Activated B cell treated with CpG ODN at 0.5 μM for 24 hours (primary cell): ENCODE data around the gene CDK7. TPM values are rescaled to one million over a fixed set of nuclear protein-coding genes. Genes with fewer than 3 reads are reported as not detected.
"Not testable (repeated sequence)": the region's sequence is repeated elsewhere in the genome, so short reads cannot be mapped to it uniquely, and the experiment has no call there.

Source experiments
- ATAC-seq: fragments of 200-7000 bp; cut with Tn5 transposase; one replicate; pipeline ENCODE4 v1.10.0; 2021; ENCODE audit warnings: low read depth, mild to moderate bottlenecking, moderate library complexity
- CTCF ChIA-PET: fragments of 350-600 bp; sonication (Branson Sonifier 250); formaldehyde crosslinking; loops from one replicate; lab custom pipeline; 2021; ENCODE audit warnings: antibody characterized with exemption; lab: Charles Lee
- POLR2A ChIA-PET: fragments of 350-600 bp; sonication (Branson Sonifier 250); formaldehyde crosslinking; loops from one replicate; lab custom pipeline; 2021; ENCODE audit warnings: antibody characterized with exemption; lab: Charles Lee
- DNase-seq: peaks from one replicate; pipeline ENCODE4 v3.0.0; 2022
- H3K27ac Mint-ChIP-seq: one replicate; pipeline ENCODE4 v1.8.0; 2020; ENCODE audit warnings: mixed read lengths
- H3K27me3 Mint-ChIP-seq: one replicate; pipeline ENCODE4 v1.8.0; 2021; ENCODE audit warnings: mixed read lengths
- H3K36me3 Mint-ChIP-seq: one replicate; pipeline ENCODE4 v1.8.0; 2021; ENCODE audit warnings: low read depth, mixed read lengths
- H3K4me1 Mint-ChIP-seq: one replicate; pipeline ENCODE4 v1.8.0; 2021; ENCODE audit warnings: mixed read lengths
- H3K4me3 Mint-ChIP-seq: one replicate; pipeline ENCODE4 v1.8.0; 2020; ENCODE audit warnings: mild to moderate bottlenecking, mixed read lengths
- H3K9me3 Mint-ChIP-seq: one replicate; pipeline ENCODE4 v1.8.0; 2020; ENCODE audit warnings: mixed read lengths
- intact Hi-C: fragments of 100-400 bp; cut with micrococcal nuclease; formaldehyde crosslinking; loops from one replicate; pipeline ENCODE4 v1.15.1; 2024
- total RNA-seq: library from RNA; stranded (reverse); gene quantifications from 2 replicates; pipeline ENCODE4 v1.2.3, GENCODE V29; 2022
- TF ChIP-seq, protein P1 (sequence below): fragments of 200-600 bp; IDR thresholded peaks from one replicate; pipeline ENCODE4 v1.8.0; 2022; ENCODE audit warnings: antibody characterized with exemption, mild to moderate bottlenecking

Gene CDK7
- total RNA-seq, 1 donor from 2014 or later, result 33.5 TPM

DNA sequence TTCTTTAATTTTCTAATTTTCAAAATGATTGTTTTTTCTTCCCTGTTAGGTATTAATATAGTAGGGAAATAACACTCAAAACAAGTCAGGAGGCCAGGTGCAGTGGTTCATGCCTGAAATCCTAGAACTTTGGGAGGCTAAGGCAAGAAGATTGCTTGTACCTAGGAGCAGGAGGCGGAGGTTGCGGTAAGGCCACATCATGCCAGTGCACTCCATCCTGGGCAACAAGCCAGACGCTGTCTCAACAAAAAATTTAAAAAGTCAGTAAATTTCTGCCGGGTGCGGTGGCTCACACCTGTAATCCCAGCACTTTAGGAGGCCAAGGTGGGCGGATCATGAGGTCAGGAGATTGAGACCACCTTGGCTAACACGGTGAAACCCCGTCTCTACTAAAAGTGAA is 10.2 kb upstream of the CDK7 start:
- no peak overlapping the region for H3K4me3 Mint-ChIP-seq
- H3K27me3 Mint-ChIP-seq, result no peaks in the 10 kb centered on the region
- ATAC-seq (no peak), DNase-seq (no peak)
- H3K4me1 Mint-ChIP-seq, result peaks cover 2% of the 10 kb centered on the region
- ChIA-PET POLR2A (no interaction called here), CTCF (no interaction called here)
- no peaks in the 10 kb centered on the region for H3K9me3 Mint-ChIP-seq
- intact Hi-C loops, result no loop called here
- TF ChIP-seq, protein P1, sequence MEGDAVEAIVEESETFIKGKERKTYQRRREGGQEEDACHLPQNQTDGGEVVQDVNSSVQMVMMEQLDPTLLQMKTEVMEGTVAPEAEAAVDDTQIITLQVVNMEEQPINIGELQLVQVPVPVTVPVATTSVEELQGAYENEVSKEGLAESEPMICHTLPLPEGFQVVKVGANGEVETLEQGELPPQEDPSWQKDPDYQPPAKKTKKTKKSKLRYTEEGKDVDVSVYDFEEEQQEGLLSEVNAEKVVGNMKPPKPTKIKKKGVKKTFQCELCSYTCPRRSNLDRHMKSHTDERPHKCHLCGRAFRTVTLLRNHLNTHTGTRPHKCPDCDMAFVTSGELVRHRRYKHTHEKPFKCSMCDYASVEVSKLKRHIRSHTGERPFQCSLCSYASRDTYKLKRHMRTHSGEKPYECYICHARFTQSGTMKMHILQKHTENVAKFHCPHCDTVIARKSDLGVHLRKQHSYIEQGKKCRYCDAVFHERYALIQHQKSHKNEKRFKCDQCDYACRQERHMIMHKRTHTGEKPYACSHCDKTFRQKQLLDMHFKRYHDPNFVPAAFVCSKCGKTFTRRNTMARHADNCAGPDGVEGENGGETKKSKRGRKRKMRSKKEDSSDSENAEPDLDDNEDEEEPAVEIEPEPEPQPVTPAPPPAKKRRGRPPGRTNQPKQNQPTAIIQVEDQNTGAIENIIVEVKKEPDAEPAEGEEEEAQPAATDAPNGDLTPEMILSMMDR, result no peak
- H3K27ac Mint-ChIP-seq, result no peak overlapping the region
- H3K36me3 Mint-ChIP-seq, result peaks cover 30% of the 10 kb centered on the region

DNA sequence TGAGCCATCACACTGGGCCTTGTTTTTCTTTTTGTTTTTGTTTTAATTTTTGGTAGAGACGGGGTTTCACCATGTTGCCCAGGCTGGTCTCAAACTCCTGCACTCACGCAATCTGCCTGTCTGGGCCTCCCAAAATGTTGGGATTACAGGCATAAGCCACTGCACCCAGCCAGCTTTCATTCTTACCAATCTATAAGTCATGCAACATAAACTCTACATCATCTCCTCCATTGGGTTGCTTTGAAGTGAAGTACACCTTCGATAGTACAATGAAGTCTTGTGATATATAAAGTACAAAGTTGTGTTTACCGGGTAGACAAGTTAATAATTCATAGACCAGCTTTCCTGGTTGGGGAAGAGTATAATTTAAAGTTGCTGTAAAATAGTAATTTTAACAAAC is 8.8 kb upstream of the CDK7 start:
- TF ChIP-seq, protein P1, result no peak
- POLR2A ChIA-PET, result no interaction called here
- ATAC-seq, result no peak
- CTCF ChIA-PET, result no interaction called here
- Mint-ChIP-seq H3K4me3 (no peak overlapping the region), H3K27ac (no peak overlapping the region), H3K27me3 (no peaks in the 10 kb centered on the region), H3K9me3 (no peaks in the 10 kb centered on the region), H3K4me1 (peaks cover 2% of the 10 kb centered on the region), H3K36me3 (peaks cover 33% of the 10 kb centered on the region)
- no peak for DNase-seq
- intact Hi-C loops, result no loop called here

DNA sequence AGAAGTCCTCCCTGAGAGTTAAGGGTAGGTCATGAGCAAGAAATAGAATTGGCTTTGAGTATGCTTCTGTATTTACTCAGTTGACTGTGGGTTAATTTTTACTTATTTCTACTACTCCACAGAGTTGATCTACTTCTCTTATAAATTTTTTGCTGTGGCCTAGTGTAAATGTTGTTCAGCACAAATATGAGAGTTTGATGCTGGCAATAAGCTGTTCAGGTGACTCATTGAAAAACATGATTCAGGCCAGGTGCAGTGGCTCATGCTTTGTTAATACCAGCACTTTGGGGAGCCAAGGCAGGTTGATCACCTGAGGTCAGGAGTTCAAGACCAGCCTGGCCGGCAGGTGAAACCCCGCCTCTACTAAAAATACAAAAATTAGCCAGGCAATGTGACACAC is 4.5 kb upstream of the CDK7 start:
- intact Hi-C loops, result no loop called here
- TF ChIP-seq, protein P1, result no peak
- no peak for DNase-seq
- peaks cover 29% of the 10 kb centered on the region for H3K36me3 Mint-ChIP-seq
- no peak for ATAC-seq
- ChIA-PET POLR2A (no interaction called here), CTCF (no interaction called here)
- H3K9me3 Mint-ChIP-seq, result no peaks in the 10 kb centered on the region
- H3K27me3 Mint-ChIP-seq, result no peaks in the 10 kb centered on the region
- H3K27ac Mint-ChIP-seq, result no peak overlapping the region
- H3K4me3 Mint-ChIP-seq, result no peak overlapping the region
- H3K4me1 Mint-ChIP-seq, result peaks cover 4% of the 10 kb centered on the region

DNA sequence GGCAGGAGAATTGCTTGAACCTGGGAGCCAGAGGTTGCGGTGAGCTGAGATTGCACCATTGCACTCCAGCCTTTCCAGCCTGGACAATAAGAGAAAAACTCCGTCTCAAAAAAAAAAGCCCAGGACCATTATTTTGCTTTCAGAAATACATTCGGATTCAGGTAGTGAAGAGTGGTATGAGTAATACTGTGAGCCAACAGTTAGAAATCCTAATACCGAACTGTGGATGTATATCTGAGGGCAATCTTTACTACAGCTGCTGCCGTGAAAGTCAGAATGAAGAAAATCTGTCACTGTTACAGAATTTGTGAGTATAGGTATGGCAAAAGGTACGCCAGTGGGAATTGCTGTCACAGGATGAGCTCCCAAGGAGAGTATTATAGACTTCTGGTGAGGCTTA is 3.4 kb upstream of the CDK7 start:
- H3K27ac Mint-ChIP-seq, result no peak overlapping the region
- H3K27me3 Mint-ChIP-seq, result no peaks in the 10 kb centered on the region
- no peak overlapping the region for H3K4me3 Mint-ChIP-seq
- H3K4me1 Mint-ChIP-seq, result peaks cover 15% of the 10 kb centered on the region
- H3K36me3 Mint-ChIP-seq, result peaks cover 25% of the 10 kb centered on the region
- CTCF ChIA-PET, result no interaction called here
- POLR2A ChIA-PET, result no interaction called here
- ATAC-seq (no peak), DNase-seq (no peak)
- TF ChIP-seq, protein P1, result no peak
- H3K9me3 Mint-ChIP-seq, result no peaks in the 10 kb centered on the region
- intact Hi-C loops, result no loop called here

DNA sequence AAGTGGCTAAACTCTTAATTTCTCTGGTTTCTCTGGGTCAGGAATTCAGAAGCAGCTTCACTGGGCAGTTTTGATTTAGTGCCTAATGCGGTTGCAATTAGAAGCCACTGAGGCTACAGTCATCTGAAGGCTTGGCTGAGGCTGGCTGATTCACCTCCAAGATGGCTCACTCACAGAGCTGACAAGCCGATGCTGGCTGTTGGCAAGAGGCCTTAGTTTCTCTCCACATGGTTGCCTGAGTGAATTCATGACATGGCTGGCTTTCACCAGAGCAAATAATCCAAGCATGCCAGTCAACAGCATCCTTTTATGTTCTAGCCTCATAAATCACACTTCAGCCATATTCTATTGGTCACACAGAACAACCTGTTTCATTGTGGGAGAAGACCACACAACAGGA is 2.8 kb upstream of the CDK7 start:
- H3K36me3 Mint-ChIP-seq, result peaks cover 27% of the 10 kb centered on the region
- ChIA-PET POLR2A (no interaction called here), CTCF (no interaction called here)
- TF ChIP-seq, protein P1, result no peak
- H3K27ac Mint-ChIP-seq, result no peak overlapping the region
- peaks cover 17% of the 10 kb centered on the region for H3K4me1 Mint-ChIP-seq
- DNase-seq (no peak), ATAC-seq (no peak)
- no peak overlapping the region for H3K4me3 Mint-ChIP-seq
- H3K27me3 Mint-ChIP-seq, result no peaks in the 10 kb centered on the region
- intact Hi-C loops, result no loop called here
- H3K9me3 Mint-ChIP-seq, result no peaks in the 10 kb centered on the region

DNA sequence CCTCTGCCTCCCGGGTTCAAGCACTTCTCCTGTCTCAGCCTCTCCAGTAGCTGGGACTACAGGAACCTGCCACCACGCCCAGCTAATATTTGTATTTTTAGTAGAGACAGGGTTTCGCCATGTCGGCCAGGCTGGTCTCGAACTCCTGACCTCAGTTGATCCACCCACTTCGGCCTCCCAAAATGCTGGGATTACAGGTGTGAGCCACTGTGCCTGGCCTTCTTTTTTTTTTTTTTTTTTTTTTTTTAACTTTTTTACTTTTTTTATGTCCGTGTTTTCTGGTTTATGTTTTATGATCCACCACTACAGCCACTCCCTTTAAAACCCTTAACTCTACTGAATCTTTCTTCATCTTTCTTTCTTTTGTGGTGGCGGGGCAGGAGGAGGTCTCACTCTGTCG is 2.0 kb downstream of the CDK7 start:
- H3K9me3 Mint-ChIP-seq, H3K27me3 Mint-ChIP-seq, DNase-seq, H3K27ac Mint-ChIP-seq, ATAC-seq, CTCF ChIA-PET, intact Hi-C loops, POLR2A ChIA-PET: not testable (repeated sequence)
- Mint-ChIP-seq H3K36me3 (peaks cover 41% of the 10 kb centered on the region), H3K4me3 (peak overlapping the region; percentile 51), H3K4me1 (peaks cover 40% of the 10 kb centered on the region)
